AML-193 (cell line): Measurements from ENCODE around the gene IGFN1.

Experiments used
- DNase-seq, 2 experiments: peaks; one replicate each; lab custom pipeline; 2025; lab: John Stamatoyannopoulos, UW

IGFN1 gene

GRCh38 chr1:201185123-201185453 lies 5.5 kb upstream of the IGFN1 start:
- no peak for DNase-seq

- no peak for DNase-seq
Measured at GRCh38 chr1:201185527-201186128, 5.0 kb upstream of the IGFN1 start.

GRCh38 chr1:201186192-201186591 lies 4.4 kb upstream of the IGFN1 start:
- DNase-seq, result no peak

- no peak for DNase-seq
Measured at GRCh38 chr1:201189085-201189484, 1.5 kb upstream of the IGFN1 start.

- DNase-seq, result no peak
Measured at GRCh38 chr1:201190005-201190404, 619 bp upstream of the IGFN1 start.

- DNase-seq, result no peak
Measured at GRCh38 chr1:201191653-201192260, 1.1 kb downstream of the IGFN1 start.

GRCh38 chr1:201192261-201192788 lies 1.7 kb downstream of the IGFN1 start:
- DNase-seq, result no peak

- DNase-seq, result no peak
Measured at GRCh38 chr1:201194046-201194445, 3.4 kb downstream of the IGFN1 start.

GRCh38 chr1:201198598-201198997 lies 8.0 kb downstream of the IGFN1 start:
- no peak for DNase-seq

- DNase-seq, result no peak
Measured at GRCh38 chr1:201205036-201205435, 14.4 kb downstream of the IGFN1 start.

- DNase-seq, result no peak
Measured at GRCh38 chr1:201206176-201206575, 15.6 kb downstream of the IGFN1 start.

- DNase-seq, result no peak
Measured at GRCh38 chr1:201207046-201207445, 16.4 kb downstream of the IGFN1 start.

- DNase-seq, result no peak
Measured at GRCh38 chr1:201208236-201208635, 17.6 kb downstream of the IGFN1 start.

GRCh38 chr1:201212056-201212455 lies 21.4 kb downstream of the IGFN1 start:
- DNase-seq, result no peak

GRCh38 chr1:201212461-201213055 lies 21.9 kb downstream of the IGFN1 start:
- DNase-seq, result no peak

- no peak for DNase-seq
Measured at GRCh38 chr1:201213106-201213770, 22.6 kb downstream of the IGFN1 start.

GRCh38 chr1:201213926-201214325 lies 23.3 kb downstream of the IGFN1 start:
- DNase-seq, result no peak

GRCh38 chr1:201214461-201214860 lies 23.8 kb downstream of the IGFN1 start:
- no peak for DNase-seq

- DNase-seq, result no peak
Measured at GRCh38 chr1:201214886-201215285, 24.3 kb downstream of the IGFN1 start.

GRCh38 chr1:201215531-201216357 lies 25.1 kb downstream of the IGFN1 start:
- no peak for DNase-seq

GRCh38 chr1:201216395-201217085 lies 25.9 kb downstream of the IGFN1 start:
- DNase-seq, result no peak

GRCh38 chr1:201217146-201217545 lies 26.5 kb downstream of the IGFN1 start:
- no peak for DNase-seq
